Effector CD8-positive, alpha-beta T cell (primary cell): ENCODE measurements around the gene SNED1.
A peak's percentile ranks its signal among the peaks of the same experiment; 100 is the strongest.

Source experiments
- DNase-seq: peaks from one replicate; lab custom pipeline; 2025; lab: John Stamatoyannopoulos, UW

SNED1 gene

DNA sequence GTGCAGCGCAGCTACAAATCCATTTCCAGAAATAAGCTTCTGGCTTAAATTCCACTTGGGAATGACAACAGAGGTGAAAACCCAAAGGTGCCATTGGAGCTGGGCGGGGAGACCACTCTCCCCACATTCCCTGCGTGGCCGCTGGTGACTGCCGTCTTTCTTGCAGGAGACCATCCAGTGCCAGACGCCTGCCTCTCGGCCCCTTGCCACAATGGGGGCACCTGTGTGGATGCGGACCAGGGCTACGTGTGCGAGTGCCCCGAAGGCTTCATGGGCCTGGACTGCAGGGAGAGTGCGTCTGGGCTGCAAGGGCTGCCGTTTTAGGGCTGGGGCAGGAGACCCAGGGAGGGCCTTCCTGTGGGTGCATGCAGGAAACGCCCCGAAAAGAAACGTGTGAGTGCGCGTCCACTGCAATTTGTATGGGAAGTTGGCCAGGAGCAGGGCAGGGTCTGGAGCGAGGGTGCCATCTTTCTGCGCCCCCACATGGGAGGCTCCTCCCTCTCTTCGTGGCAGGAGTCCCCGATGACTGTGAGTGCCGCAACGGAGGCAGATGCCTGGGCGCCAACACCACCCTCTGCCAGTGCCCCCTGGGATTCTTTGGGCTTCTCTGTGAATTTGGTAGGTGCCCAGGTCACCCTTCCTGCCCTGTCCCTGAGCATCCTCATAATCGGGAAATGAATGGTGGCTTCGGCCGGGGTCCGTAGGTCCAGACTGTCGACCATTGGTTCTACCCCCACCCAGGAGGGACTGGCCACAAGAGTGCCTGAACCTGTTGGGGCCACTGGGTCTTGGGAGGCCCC, 49.9 kb downstream of the SNED1 start:
- DNase-seq, result no peak

DNA sequence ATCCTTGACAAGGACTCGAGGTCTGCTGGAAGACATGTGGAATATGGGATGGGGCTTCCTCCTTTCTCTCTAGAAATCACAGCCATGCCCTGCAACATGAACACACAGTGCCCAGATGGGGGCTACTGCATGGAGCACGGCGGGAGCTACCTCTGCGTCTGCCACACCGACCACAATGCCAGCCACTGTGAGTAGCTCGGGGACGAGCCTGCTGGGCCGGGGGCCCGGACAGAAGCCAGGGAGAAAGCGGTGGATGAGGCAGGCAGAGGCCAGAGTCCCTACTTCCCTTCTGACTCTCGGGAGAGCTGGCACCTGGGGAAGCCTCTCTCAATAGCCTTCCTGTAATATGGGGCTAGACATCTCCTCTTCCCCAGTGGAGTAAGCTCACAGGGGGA, 50.5 kb downstream of the SNED1 start:
- no peak for DNase-seq

DNA sequence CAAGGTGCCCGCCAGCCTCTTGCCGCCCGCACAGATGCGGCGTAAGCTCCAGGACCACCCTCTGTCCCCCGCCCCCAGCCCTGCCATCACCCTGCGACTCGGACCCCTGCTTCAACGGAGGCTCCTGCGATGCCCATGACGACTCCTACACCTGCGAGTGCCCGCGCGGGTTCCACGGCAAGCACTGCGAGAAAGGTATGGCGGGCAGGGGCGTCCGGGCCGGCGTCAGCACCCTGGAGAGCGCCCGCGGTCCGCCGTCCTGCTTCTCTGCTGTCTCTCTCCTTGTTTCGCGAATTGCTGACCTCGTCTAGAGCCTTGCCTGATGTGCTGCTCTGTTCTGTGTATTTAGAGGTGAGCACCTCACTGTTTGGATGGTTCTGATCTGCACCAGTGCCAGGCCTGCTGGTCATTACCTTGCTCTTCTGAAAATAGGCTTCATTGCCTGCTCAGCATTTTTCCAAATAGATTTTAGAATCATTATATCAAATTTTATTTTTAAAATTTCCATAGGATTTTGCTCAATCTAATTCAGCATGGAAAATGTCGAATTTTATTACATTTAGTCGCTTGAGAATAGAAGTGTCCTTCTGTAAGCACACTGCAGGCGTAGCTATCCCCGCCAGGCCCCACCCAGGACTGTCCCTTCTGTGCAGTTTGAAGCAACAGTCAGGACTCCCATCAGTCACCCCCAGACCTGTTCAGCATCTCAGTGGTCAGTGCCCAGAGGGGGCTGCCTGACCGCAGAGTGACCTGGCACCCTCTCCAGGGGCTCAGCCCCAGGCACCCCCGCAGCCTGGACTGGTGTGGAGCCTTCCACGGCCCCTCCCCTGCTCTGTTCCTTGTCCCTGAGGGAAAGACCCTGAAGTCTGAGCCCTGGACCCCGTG, 51.6 kb downstream of the SNED1 start:
- no peak for DNase-seq

DNA sequence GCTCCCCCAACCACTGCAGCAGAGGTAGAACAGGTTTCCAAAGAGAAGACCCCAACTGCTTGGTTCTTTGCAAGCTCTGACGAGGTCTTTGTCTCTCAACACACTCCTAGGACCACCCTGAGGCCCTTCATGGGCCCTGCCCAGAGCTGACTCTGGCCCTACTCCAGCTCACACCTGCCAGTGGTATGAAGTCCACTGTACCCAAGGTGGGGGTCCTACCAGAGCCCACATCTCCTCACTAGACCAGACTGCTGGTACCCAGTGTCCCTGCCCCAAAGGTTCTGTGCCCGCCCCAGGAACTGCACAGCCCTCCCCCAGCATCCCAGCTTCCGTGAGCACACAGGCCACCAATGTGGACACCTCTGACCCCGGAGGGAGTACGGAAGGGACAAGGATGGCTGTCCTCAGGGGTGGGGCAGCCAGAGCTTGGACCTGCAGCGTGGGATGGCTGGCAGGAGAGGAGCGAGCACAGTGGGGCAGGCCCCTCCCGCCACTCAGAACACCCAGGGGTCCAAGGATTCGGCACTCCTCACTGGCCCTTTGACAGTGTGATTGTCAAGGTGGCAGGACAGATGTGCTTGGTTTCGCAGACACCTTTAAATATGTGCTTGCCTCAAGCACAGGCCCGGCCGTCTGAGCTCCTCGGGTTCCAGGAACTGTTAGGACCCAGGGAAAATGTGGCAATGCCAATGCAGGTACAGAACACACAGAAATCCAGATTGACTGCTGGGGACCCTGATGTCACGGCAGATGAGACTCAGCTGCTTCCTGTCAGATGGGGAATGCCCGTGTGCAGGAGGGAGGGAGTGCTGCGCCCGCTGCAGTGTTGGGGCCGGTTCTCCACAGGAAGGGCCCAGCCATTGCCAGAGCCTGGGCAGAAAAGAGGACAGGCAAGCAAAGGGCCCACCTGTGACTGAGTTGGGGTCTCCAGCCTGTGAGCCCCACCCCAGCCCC, 52.5 kb downstream of the SNED1 start:
- DNase-seq, result no peak

DNA sequence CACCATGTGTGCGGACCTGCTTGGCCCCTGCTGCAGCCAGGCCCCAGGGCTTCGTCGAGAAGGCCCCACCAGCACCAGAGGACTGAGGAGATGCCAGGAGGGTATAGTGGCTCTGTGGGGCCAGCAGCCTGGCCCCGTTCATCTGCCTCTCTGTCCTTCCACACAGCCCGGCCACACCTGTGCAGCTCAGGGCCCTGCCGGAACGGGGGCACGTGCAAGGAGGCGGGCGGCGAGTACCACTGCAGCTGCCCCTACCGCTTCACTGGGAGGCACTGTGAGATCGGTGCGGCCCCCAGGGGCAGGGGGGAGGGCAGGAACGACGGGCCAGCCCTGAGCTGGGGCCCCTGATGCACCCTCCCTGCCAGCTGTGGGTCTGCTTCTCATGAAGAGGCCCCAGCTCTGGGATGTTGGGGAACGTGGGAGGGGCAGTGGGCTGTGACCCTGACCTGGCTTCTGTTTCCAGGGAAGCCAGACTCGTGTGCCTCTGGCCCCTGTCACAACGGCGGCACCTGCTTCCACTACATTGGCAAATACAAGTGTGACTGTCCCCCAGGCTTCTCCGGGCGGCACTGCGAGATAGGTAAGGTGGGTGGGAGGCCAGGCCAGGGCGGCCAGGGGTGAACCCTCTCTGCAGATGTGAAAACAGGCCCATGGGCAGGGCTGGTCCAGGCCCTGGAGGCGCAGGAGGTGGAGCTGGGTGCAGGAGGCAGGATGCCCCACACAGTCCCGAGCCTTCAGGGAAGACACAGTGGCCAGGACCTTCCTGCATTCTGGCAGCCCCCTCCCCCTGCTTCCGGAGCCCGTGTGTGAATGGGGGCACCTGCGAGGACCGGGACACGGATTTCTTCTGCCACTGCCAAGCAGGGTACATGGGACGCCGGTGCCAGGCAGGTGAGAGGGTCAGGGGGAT, 53.4 kb downstream of the SNED1 start:
- DNase-seq, result no peak

DNA sequence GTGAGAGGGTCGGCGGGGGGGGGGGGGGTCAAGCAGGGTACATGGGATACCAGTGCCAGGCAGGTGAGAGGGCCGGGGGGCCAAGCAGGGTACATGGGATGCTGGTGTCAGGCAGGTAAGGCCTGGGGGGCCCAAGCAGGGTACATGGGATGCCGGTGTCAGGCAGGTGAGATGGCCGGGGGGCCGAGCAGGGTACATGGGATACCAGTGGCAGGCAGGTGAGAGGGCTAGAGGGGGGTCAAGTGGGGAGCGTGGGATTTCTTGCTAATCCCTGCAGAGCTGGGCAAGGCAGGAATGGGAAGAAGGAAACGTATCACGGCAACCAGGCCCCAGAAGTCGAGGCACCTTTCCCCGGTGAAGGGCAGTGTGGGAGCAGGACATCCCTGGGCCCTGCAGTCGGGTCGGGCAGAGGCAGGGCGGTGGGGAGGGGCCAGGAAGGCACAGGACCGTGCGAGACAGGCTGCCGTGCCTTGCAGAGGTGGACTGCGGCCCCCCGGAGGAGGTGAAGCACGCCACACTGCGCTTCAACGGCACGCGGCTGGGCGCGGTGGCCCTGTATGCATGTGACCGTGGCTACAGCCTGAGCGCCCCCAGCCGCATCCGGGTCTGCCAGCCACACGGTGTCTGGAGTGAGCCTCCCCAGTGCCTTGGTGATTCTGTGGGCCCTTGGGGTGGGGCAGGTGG, 54.4 kb downstream of the SNED1 start:
- DNase-seq, result no peak

DNA sequence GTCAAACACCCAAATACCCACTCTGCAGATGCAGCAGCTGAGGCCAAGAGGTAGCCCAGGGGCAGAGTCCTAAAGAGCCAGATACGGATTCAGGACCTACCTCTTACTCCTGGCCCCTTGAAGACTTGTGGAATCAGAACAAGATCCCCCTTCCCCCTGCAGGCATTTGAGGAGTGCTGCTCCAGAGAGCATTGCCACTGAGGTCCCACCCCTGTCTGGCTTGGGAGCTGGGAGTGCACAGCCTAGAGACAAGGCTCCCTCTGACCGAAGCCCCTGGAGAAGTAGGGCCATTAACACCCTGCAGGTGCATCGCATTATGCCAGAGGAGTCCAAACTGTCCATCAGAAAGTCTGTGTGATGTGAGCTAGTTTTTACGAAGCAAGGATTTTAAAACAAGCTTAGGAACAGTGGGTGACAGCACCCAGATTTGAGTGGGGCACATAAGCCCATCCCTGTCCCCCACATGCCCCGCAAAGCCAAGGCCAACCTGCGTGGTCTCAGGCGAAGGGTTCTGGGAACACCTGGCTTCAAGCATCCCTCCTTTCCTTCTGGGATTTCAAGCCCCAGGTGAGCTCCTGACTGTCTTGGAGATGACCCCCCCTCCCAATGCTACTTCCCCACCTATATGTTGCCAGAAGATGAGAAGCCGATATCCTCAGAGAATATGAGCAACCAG, 55.3 kb downstream of the SNED1 start:
- no peak for DNase-seq

DNA sequence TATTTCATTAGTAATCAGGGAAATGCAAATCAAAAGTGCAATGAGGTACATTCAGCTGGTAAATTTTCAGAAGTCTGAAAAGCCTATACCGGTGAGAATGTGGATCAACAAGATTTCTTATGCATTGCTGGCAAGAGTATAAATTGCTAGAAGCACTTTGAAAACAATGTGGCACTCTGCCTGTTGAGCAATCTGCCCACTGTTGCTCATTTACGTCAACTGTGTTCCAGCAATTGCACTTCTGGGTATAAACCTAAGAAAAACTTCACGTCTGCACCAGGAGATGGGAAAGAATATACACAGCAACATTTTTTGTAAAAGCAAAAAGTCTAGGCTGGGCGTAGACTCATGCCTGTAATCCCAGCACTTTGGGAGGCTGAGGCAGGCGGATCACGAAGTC, 62.9 kb downstream of the SNED1 start:
- no peak for DNase-seq

DNA sequence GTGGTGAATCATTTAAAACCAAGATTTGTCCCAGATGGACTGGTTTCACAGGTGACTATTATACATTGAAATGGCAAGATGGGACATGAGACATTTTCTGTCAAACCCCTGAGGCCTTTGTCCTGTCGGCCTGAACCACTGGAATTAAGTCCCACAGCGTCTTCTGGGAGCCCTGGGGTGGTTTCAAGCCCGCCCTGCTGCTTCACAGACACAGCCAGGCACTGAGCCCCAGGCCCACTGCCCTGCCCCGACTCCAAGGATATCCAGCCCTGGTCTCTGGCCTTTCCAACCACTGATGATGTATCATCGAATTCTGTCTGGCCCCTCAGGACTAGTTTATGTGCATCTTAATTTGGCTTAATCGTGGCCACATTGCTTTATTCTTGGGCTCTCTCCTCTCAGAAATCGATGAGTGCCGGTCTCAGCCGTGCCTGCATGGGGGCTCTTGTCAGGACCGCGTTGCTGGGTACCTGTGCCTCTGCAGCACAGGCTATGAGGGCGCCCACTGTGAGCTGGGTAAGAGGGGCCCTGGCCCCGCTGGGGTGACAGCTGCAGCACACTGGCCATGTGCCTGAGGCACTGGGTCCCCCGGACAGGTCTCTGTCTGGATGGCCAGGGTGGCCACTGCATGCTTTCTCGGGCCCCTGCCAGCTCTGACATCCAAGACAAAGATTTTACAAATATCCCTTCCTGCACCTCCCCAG, 64.1 kb downstream of the SNED1 start:
- DNase-seq, result no peak

DNA sequence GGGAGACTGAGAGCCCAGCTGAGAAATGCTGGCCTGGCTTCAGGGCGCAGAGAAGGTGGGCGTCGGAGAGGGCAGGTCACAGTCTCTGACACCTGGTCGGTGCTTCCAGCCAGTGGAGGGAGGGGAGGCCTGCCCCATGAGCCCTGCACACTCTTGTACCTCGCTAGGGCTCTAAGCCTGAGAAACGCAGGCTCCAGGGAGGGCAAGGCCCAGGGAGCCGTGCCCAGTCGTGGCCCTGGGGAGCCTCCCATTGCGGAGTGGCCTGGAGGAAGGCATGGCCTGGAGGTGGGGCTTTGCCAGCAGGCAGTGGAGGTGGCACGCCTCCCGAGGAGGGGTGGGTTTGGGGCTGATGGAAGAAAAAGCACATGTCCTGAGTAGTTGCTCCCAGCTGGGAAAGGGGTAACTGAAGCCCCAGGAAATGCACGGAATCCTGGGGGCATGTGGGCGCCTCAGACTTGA, 64.7 kb downstream of the SNED1 start:
- no peak for DNase-seq

DNA sequence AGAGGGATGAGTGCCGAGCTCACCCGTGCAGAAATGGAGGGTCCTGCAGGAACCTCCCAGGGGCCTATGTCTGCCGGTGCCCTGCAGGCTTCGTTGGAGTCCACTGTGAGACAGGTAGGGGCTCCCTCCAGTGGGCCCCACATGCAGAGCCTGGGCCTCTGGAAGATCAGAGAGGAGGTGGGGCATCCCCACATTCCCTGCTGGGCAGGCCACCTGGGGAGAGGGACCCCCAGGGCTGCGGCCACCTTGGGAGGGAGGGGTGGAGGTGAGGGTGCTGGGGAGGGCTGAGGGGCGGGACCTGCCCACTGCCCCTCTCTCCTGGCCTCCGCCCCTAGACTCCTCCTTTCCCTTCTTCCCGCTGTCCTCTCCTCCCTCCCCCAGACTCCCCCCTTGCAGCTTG, 65.2 kb downstream of the SNED1 start:
- no peak for DNase-seq

DNA sequence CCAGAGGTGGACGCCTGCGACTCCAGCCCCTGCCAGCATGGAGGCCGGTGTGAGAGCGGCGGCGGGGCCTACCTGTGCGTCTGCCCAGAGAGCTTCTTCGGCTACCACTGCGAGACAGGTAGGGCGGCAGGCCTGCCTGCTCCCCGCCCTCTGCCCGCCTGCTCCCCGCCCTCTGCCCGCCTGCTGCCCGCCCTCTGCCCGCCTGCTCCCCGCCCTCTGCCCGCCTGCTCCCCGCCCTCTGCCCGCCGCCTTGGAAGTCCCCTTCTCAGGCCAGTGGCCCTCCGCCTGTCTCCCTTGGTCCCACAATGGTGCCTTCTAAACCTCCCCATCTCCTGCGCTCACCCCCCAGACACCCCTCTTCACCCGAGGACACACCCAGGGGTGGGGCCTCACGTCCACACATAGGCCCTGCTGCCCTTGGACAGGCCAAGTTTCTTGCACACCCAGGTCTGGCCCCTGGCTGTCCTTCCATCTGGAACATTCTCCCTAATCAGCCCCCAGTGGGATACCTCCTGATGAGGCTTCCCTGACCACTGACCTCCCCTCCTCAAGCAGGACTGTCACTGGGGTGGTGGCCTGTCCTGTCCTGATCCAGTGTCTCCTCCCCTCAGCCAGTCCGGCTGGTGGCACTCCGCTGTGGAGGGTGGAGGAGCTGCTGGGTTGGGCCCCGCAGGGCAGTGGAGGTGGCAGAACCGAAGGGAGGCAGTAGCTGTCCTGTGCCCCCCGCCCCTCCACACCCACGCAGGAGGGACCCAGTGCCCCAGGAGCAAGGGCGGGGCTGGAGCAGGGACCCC, 65.8 kb downstream of the SNED1 start:
- DNase-seq, result peak; percentile 26

DNA sequence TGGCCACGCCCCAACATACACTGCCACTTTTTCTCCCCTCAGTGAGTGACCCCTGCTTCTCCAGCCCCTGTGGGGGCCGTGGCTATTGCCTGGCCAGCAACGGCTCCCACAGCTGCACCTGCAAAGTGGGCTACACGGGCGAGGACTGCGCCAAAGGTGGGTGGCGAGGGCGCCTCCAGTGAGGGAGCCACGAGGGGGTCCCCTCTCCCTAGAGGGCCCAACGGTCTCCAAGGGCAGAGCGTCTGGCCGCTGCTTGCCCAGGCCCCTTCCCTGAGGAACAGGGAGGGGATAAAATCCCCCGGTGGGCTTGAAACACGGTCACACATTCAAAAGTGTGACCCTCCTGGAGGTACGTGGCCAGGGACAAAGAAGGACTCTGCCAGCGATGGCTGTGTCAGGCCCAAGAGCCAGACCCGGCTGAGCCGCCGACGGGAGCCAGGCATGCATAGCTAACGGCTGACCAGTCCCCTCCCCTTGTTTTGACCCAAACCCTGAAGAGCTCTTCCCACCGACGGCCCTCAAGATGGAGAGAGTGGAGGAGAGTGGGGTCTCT, 66.5 kb downstream of the SNED1 start:
- no peak for DNase-seq

DNA sequence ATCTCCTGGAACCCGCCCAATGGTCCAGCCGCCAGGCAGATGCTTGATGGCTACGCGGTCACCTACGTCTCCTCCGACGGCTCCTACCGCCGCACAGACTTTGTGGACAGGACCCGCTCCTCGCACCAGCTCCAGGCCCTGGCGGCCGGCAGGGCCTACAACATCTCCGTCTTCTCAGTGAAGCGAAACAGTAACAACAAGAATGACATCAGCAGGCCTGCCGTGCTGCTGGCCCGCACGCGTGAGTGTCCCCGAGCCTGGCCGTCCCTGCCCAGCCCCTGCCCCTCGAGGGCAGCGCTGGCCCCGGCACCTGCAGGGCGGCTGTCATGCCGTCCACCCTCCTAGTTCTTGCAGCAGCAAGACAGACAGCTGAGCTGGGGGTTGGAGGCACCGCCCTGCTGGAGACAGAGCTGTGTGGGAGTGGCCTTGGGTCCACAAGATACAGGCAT, 67.0 kb downstream of the SNED1 start:
- no peak for DNase-seq

DNA sequence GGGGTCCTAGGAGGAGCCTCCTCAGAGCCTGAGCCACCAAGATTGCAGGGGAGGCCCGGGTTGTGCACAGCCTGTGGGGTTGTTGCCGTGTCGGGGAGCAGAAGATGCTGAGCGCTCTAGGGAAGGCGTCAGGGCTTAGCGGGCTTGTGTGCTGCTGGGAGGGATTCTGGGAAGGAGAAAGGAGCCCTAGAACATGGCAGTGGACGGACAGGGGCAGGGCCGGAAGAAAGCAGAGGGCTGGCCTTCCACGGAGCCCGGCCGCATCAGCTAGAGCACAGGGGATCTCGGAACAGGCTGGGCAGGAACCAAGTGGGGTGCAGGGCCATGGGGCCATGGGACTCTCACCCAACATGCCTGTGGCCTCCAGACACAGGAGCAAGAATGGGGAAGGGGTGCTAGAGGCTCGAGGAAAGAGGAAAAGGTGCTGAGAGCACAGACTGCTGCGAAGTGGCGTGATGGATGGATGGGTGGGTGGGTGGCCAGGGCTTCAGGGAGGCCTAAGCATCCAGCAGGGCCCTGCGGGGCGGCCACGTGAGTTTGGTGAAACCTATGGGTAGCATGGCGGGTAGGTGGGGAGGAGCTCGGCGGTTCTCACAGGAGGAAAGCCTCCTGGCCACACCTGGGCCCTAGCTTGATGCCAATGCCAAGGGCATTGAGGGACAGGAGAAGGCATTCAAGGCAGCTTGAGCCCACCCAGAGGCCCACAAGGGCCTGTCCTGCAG, 67.9 kb downstream of the SNED1 start:
- DNase-seq, result no peak

DNA sequence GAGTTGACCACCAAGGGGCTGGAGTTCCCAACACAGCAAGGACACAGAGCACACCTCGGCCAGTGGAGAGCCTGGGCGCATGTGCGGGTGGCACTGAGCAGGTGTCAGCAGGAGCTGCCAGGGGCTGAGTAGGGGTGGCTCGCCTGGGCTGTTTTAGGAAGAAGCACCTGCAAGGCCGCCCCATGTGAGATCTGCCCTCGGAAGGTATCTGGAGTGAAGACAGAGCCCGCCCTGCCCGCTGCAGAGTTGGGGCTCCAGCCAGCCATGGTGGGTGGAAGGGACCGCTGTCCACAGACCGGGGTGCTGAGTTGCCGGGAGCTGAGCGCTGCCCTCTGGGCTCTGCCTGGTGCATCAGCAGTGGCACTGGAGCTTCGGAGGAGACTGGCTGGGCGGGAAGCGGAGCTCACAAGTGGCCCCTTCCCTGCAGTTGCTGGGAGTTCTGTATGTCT, 68.5 kb downstream of the SNED1 start:
- no peak for DNase-seq

DNA sequence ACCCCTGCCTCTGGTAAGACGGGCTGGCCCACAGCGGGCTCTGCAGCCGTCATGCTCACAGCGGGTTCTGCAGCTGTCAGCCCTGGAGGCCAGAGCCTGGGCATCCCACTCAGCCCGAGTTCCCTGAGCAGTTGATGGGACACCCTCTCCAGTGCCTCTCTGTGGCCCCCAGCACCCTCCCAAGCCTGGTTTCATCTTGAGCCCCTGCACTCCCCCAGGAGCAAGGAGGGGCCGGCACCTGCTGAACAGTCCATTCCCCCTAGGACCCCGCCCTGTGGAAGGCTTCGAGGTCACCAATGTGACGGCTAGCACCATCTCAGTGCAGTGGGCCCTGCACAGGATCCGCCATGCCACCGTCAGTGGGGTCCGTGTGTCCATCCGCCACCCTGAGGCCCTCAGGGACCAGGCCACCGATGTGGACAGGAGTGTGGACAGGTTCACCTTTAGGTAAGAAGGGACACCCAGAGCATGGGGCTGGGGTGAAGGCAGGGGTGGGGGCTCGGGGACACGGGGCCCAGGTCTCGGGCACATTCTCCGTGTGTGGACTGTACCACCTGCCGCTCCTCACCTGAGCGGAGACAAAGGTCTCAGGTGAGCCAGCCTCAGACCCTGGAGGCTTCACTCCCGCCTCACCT, 69.2 kb downstream of the SNED1 start:
- no peak for DNase-seq
